Measurements from ENCODE around the gene THOP1.

THOP1 gene

GRCh38 chr19:2863816-2864215, 78.5 kb downstream of the THOP1 start:
- DNase-seq: no peak

Data from fibroblast of skin of right quadriceps (primary cell).